SK-N-SH treated with all-trans-retinoic acid at 6 μM for 48 hours (cell line): ENCODE measurements around the gene ADAMTS17.

Experiments
- ATAC-seq: fragments of 200-7000 bp; cut with Tn5 transposase; 3 replicates; pipeline ENCODE4 v1.9.1; 2020; ENCODE audit warnings: mild to moderate bottlenecking, moderate library complexity
- ARNTL ChIP-seq: fragments of 450-650 bp; formaldehyde crosslinking; IDR thresholded peaks from 2 replicates; pipeline ENCODE4 v1.5.0; 2020; ENCODE audit warnings: low read depth, mild to moderate bottlenecking, moderate library complexity, borderline replicate concordance
- BACH2 ChIP-seq: fragments of 250-450 bp; sonication (Bioruptor Pico); IDR thresholded peaks from 2 replicates; pipeline ENCODE4 v1.9.0; 2021; ENCODE audit warnings: mild to moderate bottlenecking, borderline replicate concordance
- CSDC2 ChIP-seq: fragments of 250-450 bp; sonication (Bioruptor Pico); IDR thresholded peaks from 2 replicates; pipeline ENCODE4 v1.5.0; 2020; ENCODE audit warnings: mild to moderate bottlenecking, moderate library complexity
- GLIS3 ChIP-seq: fragments of 250-450 bp; sonication (Bioruptor Pico); IDR thresholded peaks from 2 replicates; pipeline ENCODE4 v1.5.0; 2020; ENCODE audit warnings: mild to moderate bottlenecking, moderate library complexity
- ISL1 ChIP-seq: fragments of 250-450 bp; sonication (Bioruptor Pico); IDR thresholded peaks from 2 replicates; pipeline ENCODE4 v2.1.2; 2022; ENCODE audit warnings: mild to moderate bottlenecking, moderate library complexity
- OSR1 ChIP-seq: fragments of 250-450 bp; sonication (Bioruptor Pico); IDR thresholded peaks from 2 replicates; pipeline ENCODE4 v1.8.0; 2022; ENCODE audit warnings: moderate library complexity, mild to moderate bottlenecking, inconsistent platforms
- PPARA ChIP-seq: fragments of 250-450 bp; sonication (Bioruptor Pico); IDR thresholded peaks from 2 replicates; pipeline ENCODE4 v1.5.0; 2020; ENCODE audit warnings: mild to moderate bottlenecking, borderline replicate concordance
- RARB ChIP-seq: fragments of 250-450 bp; sonication (Bioruptor Pico); IDR thresholded peaks from 2 replicates; pipeline ENCODE4 v1.8.0; 2021; ENCODE audit warnings: mild to moderate bottlenecking, moderate library complexity
- SNAI2 ChIP-seq: fragments of 250-450 bp; sonication (Bioruptor Pico); IDR thresholded peaks from 2 replicates; pipeline ENCODE4 v1.5.0; 2020; ENCODE audit warnings: mild to moderate bottlenecking, moderate library complexity
- TCF4 ChIP-seq: fragments of 250-450 bp; sonication (Bioruptor Pico); IDR thresholded peaks from 2 replicates; pipeline ENCODE4 v1.8.0; 2021; ENCODE audit warnings: mild to moderate bottlenecking, moderate library complexity, borderline replicate concordance
- TOX ChIP-seq: fragments of 250-450 bp; sonication (Bioruptor Pico); IDR thresholded peaks from 2 replicates; pipeline ENCODE4 v1.8.0; 2021; ENCODE audit warnings: mild to moderate bottlenecking, moderate library complexity, borderline replicate concordance
- ZC3H10 ChIP-seq: fragments of 250-450 bp; sonication (Bioruptor Pico); IDR thresholded peaks from 2 replicates; pipeline ENCODE4 v1.5.1; 2021; ENCODE audit warnings: mild to moderate bottlenecking, moderate library complexity
- ZFP3 ChIP-seq: fragments of 250-450 bp; sonication (Bioruptor Pico); IDR thresholded peaks from 2 replicates; pipeline ENCODE4 v1.5.0; 2020; ENCODE audit warnings: mild to moderate bottlenecking, moderate library complexity
- ZFP30 ChIP-seq: fragments of 450-650 bp; formaldehyde crosslinking; IDR thresholded peaks from 2 replicates; pipeline ENCODE4 v1.5.0; 2022; ENCODE audit warnings: mild to moderate bottlenecking, moderate library complexity
- ZNF565 ChIP-seq: fragments of 450-650 bp; formaldehyde crosslinking; conservative IDR thresholded peaks from 2 replicates; pipeline ENCODE4 v1.5.0; 2020; ENCODE audit warnings: low read depth, mild to moderate bottlenecking, moderate library complexity
- ZNF70 ChIP-seq: fragments of 450-650 bp; formaldehyde crosslinking; IDR thresholded peaks from 2 replicates; pipeline ENCODE4 v1.5.0; 2020; ENCODE audit warnings: mild to moderate bottlenecking, moderate library complexity
- ZNF8 ChIP-seq: fragments of 450-650 bp; formaldehyde crosslinking; IDR thresholded peaks from 2 replicates; pipeline ENCODE4 v1.5.0; 2020; ENCODE audit warnings: mild to moderate bottlenecking, moderate library complexity
- TF ChIP-seq, protein P1 (sequence below): fragments of 250-450 bp; sonication (Bioruptor Pico); IDR thresholded peaks from 2 replicates; pipeline ENCODE4 v1.8.0; 2020; ENCODE audit warnings: mild to moderate bottlenecking, moderate library complexity, borderline replicate concordance
- TF ChIP-seq, protein P2 (sequence below): fragments of 250-450 bp; sonication (Bioruptor Pico); IDR thresholded peaks from 2 replicates; pipeline ENCODE4 v1.5.0; 2020; ENCODE audit warnings: mild to moderate bottlenecking, moderate library complexity
- TF ChIP-seq, protein P3 (sequence below): fragments of 250-450 bp; sonication (Bioruptor Pico); IDR thresholded peaks from 2 replicates; pipeline ENCODE4 v1.5.1; 2020; ENCODE audit warnings: low read depth, mild to moderate bottlenecking, moderate library complexity

ADAMTS17 gene, protein sequence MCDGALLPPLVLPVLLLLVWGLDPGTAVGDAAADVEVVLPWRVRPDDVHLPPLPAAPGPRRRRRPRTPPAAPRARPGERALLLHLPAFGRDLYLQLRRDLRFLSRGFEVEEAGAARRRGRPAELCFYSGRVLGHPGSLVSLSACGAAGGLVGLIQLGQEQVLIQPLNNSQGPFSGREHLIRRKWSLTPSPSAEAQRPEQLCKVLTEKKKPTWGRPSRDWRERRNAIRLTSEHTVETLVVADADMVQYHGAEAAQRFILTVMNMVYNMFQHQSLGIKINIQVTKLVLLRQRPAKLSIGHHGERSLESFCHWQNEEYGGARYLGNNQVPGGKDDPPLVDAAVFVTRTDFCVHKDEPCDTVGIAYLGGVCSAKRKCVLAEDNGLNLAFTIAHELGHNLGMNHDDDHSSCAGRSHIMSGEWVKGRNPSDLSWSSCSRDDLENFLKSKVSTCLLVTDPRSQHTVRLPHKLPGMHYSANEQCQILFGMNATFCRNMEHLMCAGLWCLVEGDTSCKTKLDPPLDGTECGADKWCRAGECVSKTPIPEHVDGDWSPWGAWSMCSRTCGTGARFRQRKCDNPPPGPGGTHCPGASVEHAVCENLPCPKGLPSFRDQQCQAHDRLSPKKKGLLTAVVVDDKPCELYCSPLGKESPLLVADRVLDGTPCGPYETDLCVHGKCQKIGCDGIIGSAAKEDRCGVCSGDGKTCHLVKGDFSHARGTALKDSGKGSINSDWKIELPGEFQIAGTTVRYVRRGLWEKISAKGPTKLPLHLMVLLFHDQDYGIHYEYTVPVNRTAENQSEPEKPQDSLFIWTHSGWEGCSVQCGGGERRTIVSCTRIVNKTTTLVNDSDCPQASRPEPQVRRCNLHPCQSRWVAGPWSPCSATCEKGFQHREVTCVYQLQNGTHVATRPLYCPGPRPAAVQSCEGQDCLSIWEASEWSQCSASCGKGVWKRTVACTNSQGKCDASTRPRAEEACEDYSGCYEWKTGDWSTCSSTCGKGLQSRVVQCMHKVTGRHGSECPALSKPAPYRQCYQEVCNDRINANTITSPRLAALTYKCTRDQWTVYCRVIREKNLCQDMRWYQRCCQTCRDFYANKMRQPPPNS

DNA sequence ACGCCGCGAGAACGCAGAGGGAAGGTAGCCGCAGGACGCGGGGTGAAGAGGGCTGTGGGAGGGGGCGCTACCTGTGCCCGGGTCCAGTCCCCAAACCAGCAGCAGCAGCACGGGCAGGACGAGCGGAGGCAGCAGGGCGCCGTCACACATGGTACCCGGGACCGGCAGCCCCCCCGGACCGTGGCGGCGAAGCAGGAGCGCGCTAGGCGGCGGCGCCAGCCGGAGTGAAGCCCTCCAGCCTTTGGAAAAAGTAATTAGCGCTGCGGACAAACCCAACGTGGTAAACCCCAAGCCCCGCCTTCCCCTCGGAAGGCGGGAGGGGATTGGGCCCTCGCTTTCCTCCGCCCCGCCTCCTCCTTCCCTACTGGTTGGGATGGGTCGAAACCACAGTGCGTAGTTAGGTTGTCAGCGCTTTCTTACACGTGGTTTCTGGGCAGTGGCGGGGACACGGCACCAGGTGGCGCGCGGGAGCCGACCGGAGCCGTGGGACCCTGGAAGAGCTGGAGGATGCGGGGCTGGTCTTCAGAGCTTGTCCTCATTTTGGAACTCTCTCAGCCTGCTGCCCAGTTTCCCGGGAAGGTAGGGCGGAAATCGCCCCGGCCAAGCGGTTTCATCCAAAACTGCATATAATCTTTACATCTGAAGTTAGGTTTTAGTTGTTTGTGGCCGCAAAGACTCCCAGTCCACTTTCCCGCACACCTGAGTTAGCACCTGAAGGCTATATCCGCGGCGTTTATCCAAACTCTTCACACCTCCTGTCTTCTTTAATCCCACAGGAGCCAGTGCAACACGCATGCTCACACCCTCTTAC, at the start of gene ADAMTS17:
Gene ADAMTS17 (minus strand): TSS at position 226 of the 811 bp plus-strand sequence. CDS start 76 bp downstream, at position 150.
- ATAC-seq: peak; percentile 92
- no peak for TF ChIP-seq SNAI2 (CRISPR knock-in tag)
- TF ChIP-seq ARNTL (CRISPR knock-in tag): no peak
- TF ChIP-seq, protein P1, sequence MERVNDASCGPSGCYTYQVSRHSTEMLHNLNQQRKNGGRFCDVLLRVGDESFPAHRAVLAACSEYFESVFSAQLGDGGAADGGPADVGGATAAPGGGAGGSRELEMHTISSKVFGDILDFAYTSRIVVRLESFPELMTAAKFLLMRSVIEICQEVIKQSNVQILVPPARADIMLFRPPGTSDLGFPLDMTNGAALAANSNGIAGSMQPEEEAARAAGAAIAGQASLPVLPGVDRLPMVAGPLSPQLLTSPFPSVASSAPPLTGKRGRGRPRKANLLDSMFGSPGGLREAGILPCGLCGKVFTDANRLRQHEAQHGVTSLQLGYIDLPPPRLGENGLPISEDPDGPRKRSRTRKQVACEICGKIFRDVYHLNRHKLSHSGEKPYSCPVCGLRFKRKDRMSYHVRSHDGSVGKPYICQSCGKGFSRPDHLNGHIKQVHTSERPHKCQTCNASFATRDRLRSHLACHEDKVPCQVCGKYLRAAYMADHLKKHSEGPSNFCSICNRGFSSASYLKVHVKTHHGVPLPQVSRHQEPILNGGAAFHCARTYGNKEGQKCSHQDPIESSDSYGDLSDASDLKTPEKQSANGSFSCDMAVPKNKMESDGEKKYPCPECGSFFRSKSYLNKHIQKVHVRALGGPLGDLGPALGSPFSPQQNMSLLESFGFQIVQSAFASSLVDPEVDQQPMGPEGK (CRISPR knock-in tag): no peak
- TF ChIP-seq ZNF565 (CRISPR knock-in tag): no peak
- no peak for TF ChIP-seq RARB (CRISPR knock-in tag)
- no peak for TF ChIP-seq ZFP3 (CRISPR knock-in tag)
- no peak for TF ChIP-seq ISL1 (CRISPR knock-in tag)
- no peak for TF ChIP-seq GLIS3 (CRISPR knock-in tag)
- no peak for TF ChIP-seq BACH2 (CRISPR knock-in tag)
- TF ChIP-seq TOX (CRISPR knock-in tag): no peak
- no peak for TF ChIP-seq ZFP30 (CRISPR knock-in tag)
- no peak for TF ChIP-seq ZNF70 (CRISPR knock-in tag)
- TF ChIP-seq OSR1 (CRISPR knock-in tag): no peak
- TF ChIP-seq, protein P2, sequence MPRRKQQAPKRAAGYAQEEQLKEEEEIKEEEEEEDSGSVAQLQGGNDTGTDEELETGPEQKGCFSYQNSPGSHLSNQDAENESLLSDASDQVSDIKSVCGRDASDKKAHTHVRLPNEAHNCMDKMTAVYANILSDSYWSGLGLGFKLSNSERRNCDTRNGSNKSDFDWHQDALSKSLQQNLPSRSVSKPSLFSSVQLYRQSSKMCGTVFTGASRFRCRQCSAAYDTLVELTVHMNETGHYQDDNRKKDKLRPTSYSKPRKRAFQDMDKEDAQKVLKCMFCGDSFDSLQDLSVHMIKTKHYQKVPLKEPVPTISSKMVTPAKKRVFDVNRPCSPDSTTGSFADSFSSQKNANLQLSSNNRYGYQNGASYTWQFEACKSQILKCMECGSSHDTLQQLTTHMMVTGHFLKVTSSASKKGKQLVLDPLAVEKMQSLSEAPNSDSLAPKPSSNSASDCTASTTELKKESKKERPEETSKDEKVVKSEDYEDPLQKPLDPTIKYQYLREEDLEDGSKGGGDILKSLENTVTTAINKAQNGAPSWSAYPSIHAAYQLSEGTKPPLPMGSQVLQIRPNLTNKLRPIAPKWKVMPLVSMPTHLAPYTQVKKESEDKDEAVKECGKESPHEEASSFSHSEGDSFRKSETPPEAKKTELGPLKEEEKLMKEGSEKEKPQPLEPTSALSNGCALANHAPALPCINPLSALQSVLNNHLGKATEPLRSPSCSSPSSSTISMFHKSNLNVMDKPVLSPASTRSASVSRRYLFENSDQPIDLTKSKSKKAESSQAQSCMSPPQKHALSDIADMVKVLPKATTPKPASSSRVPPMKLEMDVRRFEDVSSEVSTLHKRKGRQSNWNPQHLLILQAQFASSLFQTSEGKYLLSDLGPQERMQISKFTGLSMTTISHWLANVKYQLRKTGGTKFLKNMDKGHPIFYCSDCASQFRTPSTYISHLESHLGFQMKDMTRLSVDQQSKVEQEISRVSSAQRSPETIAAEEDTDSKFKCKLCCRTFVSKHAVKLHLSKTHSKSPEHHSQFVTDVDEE (CRISPR knock-in tag): no peak
- TF ChIP-seq, protein P3, sequence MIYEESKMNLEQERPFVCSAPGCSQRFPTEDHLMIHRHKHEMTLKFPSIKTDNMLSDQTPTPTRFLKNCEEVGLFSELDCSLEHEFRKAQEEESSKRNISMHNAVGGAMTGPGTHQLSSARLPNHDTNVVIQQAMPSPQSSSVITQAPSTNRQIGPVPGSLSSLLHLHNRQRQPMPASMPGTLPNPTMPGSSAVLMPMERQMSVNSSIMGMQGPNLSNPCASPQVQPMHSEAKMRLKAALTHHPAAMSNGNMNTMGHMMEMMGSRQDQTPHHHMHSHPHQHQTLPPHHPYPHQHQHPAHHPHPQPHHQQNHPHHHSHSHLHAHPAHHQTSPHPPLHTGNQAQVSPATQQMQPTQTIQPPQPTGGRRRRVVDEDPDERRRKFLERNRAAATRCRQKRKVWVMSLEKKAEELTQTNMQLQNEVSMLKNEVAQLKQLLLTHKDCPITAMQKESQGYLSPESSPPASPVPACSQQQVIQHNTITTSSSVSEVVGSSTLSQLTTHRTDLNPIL (CRISPR knock-in tag): no peak

DNA sequence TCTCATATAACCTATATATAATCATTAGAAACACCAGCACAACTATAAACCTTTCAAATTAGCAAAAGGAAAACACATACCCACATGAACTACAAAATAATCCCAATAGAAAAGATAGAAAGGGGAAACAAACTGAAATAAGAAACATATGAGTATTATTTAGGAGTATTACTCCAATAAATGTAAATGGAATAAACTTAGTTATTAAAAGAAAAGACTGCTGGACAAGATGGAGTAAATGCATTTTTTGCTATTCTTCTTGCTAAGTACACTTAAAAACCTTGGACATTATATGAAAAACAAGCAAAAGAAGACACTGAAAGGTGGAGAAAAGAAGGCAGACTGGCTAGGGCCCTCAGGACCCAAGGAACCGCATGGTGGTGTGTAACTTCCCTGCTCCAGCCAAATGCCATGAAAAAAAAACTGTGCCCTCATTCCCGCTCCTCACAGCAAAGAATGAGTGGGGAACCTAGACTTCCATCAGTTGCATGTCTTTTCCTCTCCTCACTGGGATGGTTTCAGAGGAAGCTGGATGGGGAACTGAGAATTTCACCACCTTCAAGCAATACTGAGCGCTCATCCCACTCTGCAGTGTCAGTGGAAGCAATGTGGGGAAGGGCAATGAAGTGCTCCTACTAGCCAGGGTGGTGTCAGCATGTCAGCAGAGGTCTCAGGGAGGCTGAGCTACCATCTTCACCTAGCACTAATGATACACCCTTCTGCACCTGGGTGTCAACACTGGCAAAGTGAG, 43.7 kb upstream of the ADAMTS17 start:
- ATAC-seq: no peak

DNA sequence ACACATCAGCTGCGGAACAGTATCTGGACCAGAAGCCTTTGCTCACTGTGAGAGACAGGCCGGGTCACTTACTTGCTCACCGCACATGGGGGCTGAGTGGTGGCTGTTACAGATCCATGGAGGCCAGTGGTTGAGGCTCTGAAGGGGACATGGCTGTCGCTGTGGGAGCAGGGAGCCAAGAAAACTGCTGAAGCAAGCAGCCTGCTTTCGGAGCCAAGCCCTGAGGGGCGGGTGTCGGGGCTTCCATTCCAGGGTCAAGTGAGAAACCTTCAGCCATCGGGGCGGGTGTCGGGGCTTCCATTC, 42.3 kb upstream of the ADAMTS17 start:
- ATAC-seq: no peak
- TF ChIP-seq PPARA (CRISPR knock-in tag) (no peak), ZFP3 (CRISPR knock-in tag) (no peak), BACH2 (CRISPR knock-in tag) (no peak), SNAI2 (CRISPR knock-in tag) (no peak), ARNTL (CRISPR knock-in tag) (no peak), GLIS3 (CRISPR knock-in tag) (no peak), ISL1 (CRISPR knock-in tag) (no peak), ZC3H10 (CRISPR knock-in tag) (no peak), RARB (CRISPR knock-in tag) (no peak), OSR1 (CRISPR knock-in tag) (no peak), ZNF70 (CRISPR knock-in tag) (no peak), TOX (CRISPR knock-in tag) (no peak), TCF4 (CRISPR knock-in tag) (no peak), ZNF8 (CRISPR knock-in tag) (no peak), ZFP30 (CRISPR knock-in tag) (no peak)
- TF ChIP-seq, protein P2 (CRISPR knock-in tag): no peak
- TF ChIP-seq, all 23 proteins: peak for 0

More for the DNA sequence above, 43.7 kb upstream of the ADAMTS17 start:
- no peak for TF ChIP-seq CSDC2 (CRISPR knock-in tag)
